A549 (cell line): ENCODE measurements around the gene SYNDIG1L. TPM values are rescaled to one million over a fixed set of nuclear protein-coding genes. Genes with fewer than 3 reads are reported as not detected.

Experiments used
- ATAC-seq, 2 experiments: fragments of 200-7000 bp in 1 of 2; fragments of >200 bp in 1 of 2; cut with Nextera tagmentation in 1 of 2; cut with Tn5 transposase in 1 of 2; 3 replicates each; pipeline versions ENCODE4 v1.8.0 to v1.9.1; 2018 to 2020; ENCODE audit warnings: mild to moderate bottlenecking in 1 of 2, moderate library complexity in 1 of 2
- CTCF ChIA-PET: fragments of 300-600 bp; sonication (Branson Sonifier 250); formaldehyde crosslinking; extraction: SDS; loops from one replicate; lab custom pipeline; 2021; ENCODE audit warnings: antibody characterized with exemption, inconsistent platforms; lab: Yijun Ruan, JAX
- POLR2A ChIA-PET: fragments of 350-600 bp; formaldehyde crosslinking; extraction: SDS; loops from one replicate; lab custom pipeline; 2021; ENCODE audit warnings: antibody characterized with exemption, inconsistent platforms; lab: Yijun Ruan, JAX
- DNase-seq, 2 experiments: peaks; one replicate each; pipeline versions ENCODE4 v3.0.0 to v3.0.0-alpha.2; 2011 to 2016; ENCODE audit warnings: low read depth in 1 of 2, low spot score in 1 of 2
- FAIRE-seq: peaks from 2 replicates; lab custom pipeline; 2011; peaks lifted over from hg19 to GRCh38; lab: Jason Lieb, UNC
- H3K27ac ChIP-seq, 2 experiments: fragments of >200 bp; sonication (Bioruptor Twin); formaldehyde crosslinking; 3 replicates each; pipeline ENCODE4 v1.5.1; 2016 to 2017
- H3K4me1 ChIP-seq: fragments of >200 bp; sonication (Bioruptor Twin); formaldehyde crosslinking; 3 replicates; pipeline ENCODE4 v1.6.1; 2016
- H3K4me2 ChIP-seq: fragments of >200 bp; sonication (Bioruptor Twin); formaldehyde crosslinking; 3 replicates; pipeline ENCODE4 v1.6.1; 2016
- H3K4me3 ChIP-seq: fragments of >200 bp; sonication (Bioruptor Twin); formaldehyde crosslinking; 3 replicates; pipeline ENCODE4 v1.5.1; 2016
- H3K9me3 ChIP-seq: fragments of >200 bp; sonication (Bioruptor Twin); formaldehyde crosslinking; 3 replicates; pipeline ENCODE4 v1.6.1; 2016
- CBX2 ChIP-seq: fragments of 200-600 bp; sonication (generic); IDR thresholded peaks from 2 replicates; pipeline ENCODE4 v1.6.1; 2016; ENCODE audit warnings: low read depth, mild to moderate bottlenecking, borderline replicate concordance
- CHD2 ChIP-seq: fragments of 150-350 bp; IDR thresholded peaks from 2 replicates; pipeline ENCODE4 v1.6.1; 2014; ENCODE audit warnings: low read length; ENCODE audit not compliant: partially characterized antibody
- CTCF ChIP-seq: fragments of >200 bp; sonication (Bioruptor Twin); formaldehyde crosslinking; IDR thresholded peaks from 3 replicates; pipeline ENCODE4 v1.5.1; 2016
- E2F6 ChIP-seq: IDR thresholded peaks from 2 replicates; pipeline ENCODE4 v1.6.1; 2012; ENCODE audit warnings: low read depth, borderline replicate concordance
- EP300 ChIP-seq, 2 experiments: fragments of >200 bp; sonication (Bioruptor Twin); formaldehyde crosslinking; IDR thresholded peaks; 2 replicates in 1 of 2; 3 replicates in 1 of 2; pipeline ENCODE4 v1.6.1; 2016 to 2017
- FOSB ChIP-seq: fragments of 250-450 bp; sonication (Bioruptor Pico); IDR thresholded peaks from 2 replicates; pipeline ENCODE4 v1.5.0; 2020; ENCODE audit warnings: mild to moderate bottlenecking, moderate library complexity
- GATA3 ChIP-seq: IDR thresholded peaks from 2 replicates; pipeline ENCODE4 v1.6.1; 2012; ENCODE audit warnings: borderline replicate concordance
- HDAC2 ChIP-seq: fragments of 200-600 bp; sonication (generic); IDR thresholded peaks from 2 replicates; pipeline ENCODE4 v1.6.1; 2016
- HOXB13 ChIP-seq: fragments of 250-450 bp; sonication (Bioruptor Pico); IDR thresholded peaks from 2 replicates; pipeline ENCODE4 v1.5.0; 2020; ENCODE audit warnings: low read depth, mild to moderate bottlenecking, moderate library complexity
- JUNB ChIP-seq: fragments of >200 bp; sonication (Bioruptor Twin); formaldehyde crosslinking; IDR thresholded peaks from 2 replicates; pipeline ENCODE4 v1.6.1; 2016
- KDM5A ChIP-seq: fragments of 200-600 bp; sonication (generic); IDR thresholded peaks from 2 replicates; pipeline ENCODE4 v1.6.1; 2016; ENCODE audit warnings: antibody characterized with exemption, mild to moderate bottlenecking
- MAFK ChIP-seq: fragments of 450-650 bp; IDR thresholded peaks from 2 replicates; pipeline ENCODE4 v1.6.1; 2014; ENCODE audit not compliant: partially characterized antibody
- POLR2A ChIP-seq: IDR thresholded peaks from 2 replicates; pipeline ENCODE4 v1.6.1; 2012; ENCODE audit warnings: mild to moderate bottlenecking, low read length
- RAD21 ChIP-seq, 2 experiments: fragments of >200 bp in 1 of 2; sonication (Bioruptor Twin) in 1 of 2; formaldehyde crosslinking in 1 of 2; IDR thresholded peaks in 1 of 2; conservative IDR thresholded peaks in 1 of 2; 2 replicates in 1 of 2; 3 replicates in 1 of 2; pipeline ENCODE4 v1.6.1; 2012 to 2018; ENCODE audit warnings: inconsistent platforms in 1 of 2
- RARB ChIP-seq: fragments of 250-450 bp; sonication (Bioruptor Pico); IDR thresholded peaks from 2 replicates; pipeline ENCODE4 v1.8.0; 2021; ENCODE audit warnings: mild to moderate bottlenecking, moderate library complexity
- RCOR1 ChIP-seq: fragments of 150-350 bp; IDR thresholded peaks from 2 replicates; pipeline ENCODE4 v1.6.1; 2014; ENCODE audit warnings: antibody characterized with exemption, low read length, low read depth
- RFX5 ChIP-seq: fragments of 450-650 bp; IDR thresholded peaks from 2 replicates; pipeline ENCODE4 v1.7.1; 2014; ENCODE audit warnings: antibody characterized with exemption, mild to moderate bottlenecking, moderate library complexity
- RNF2 ChIP-seq: fragments of 200-600 bp; sonication (generic); IDR thresholded peaks from 2 replicates; pipeline ENCODE4 v1.6.1; 2016; ENCODE audit warnings: low read depth, mild to moderate bottlenecking, antibody characterized with exemption, moderate library complexity, borderline replicate concordance
- ZNF302 ChIP-seq: fragments of 250-450 bp; sonication (Bioruptor Pico); IDR thresholded peaks from 2 replicates; pipeline ENCODE4 v1.9.0; 2021; ENCODE audit warnings: inconsistent platforms, mild to moderate bottlenecking, moderate library complexity
- WGBS: methylation state at CpG from one replicate; pipeline ENCODE4 v1.1.6; 2017; ENCODE audit errors: missing lambda C conversion rate; 5-methylcytosine and 5-hydroxymethylcytosine counted together
- polyA plus RNA-seq, 4 experiments: library from polyadenylated mRNA; depleted of rRNA in 3 of 4; stranded (reverse); fragments of >200 nt; fragmentation: RNase III in 1 of 4; extraction: RNeasy Plus Mini Kit Qiagen cat#74134 plus additional on column Dnase treatment in 1 of 4; gene quantifications; 2 replicates in 3 of 4; 3 replicates in 1 of 4; pipeline ENCODE4 v1.2.3, GENCODE V29; 2011 to 2017
- TF ChIP-seq, protein P1 (sequence below): fragments of 250-450 bp; sonication (Bioruptor Pico); IDR thresholded peaks from 2 replicates; pipeline ENCODE4 v1.5.0; 2020; ENCODE audit warnings: low read depth, mild to moderate bottlenecking, moderate library complexity

Gene SYNDIG1L
- polyA plus RNA-seq, 2 of the 4 experiments (the other 2 are of a cell fraction) = not detected

- ChIA-PET POLR2A (no interaction called here), CTCF (no interaction called here)
- H3K9me3 ChIP-seq = no peaks in the 10 kb centered on the region
Observed at GRCh38 chr14:74404435-74404834, 21.6 kb downstream of the SYNDIG1L start.

GRCh38 chr14:74403619-74404417 lies 22.2 kb downstream of the SYNDIG1L start:
- FAIRE-seq (no peak), ATAC-seq (no peak), DNase-seq (no peak)
- Histone ChIP-seq H3K4me1 (no peaks in the 10 kb centered on the region), H3K9me3 (no peaks in the 10 kb centered on the region), H3K4me2 (no peak overlapping the region), H3K27ac (no peak overlapping the region), H3K4me3 (no peak overlapping the region)
- CTCF ChIA-PET = interaction anchor here (0.9 kb wide), 1 partner anchor 40 kb away, joined by 3 read pairs; no protein-coding TSS in a partner anchor
- TF ChIP-seq RCOR1 (no peak), CBX2 (no peak), HOXB13 (CRISPR knock-in tag) (no peak), JUNB (no peak), RAD21 (conservative IDR thresholded peaks at IDR 0.05 in 1 of 2, IDR thresholded peaks at IDR 0.05 in 1 of 2) (no peak), HDAC2 (no peak), RARB (CRISPR knock-in tag) (no peak), ZNF302 (CRISPR knock-in tag) (no peak), EP300 (IDR thresholded peaks at IDR 0.05) (no peak), GATA3 (no peak), POLR2A (no peak), KDM5A (no peak), CHD2 (no peak), RFX5 (no peak)
- TF ChIP-seq, protein P1, sequence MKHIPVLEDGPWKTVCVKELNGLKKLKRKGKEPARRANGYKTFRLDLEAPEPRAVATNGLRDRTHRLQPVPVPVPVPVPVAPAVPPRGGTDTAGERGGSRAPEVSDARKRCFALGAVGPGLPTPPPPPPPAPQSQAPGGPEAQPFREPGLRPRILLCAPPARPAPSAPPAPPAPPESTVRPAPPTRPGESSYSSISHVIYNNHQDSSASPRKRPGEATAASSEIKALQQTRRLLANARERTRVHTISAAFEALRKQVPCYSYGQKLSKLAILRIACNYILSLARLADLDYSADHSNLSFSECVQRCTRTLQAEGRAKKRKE (CRISPR knock-in tag) = no peak
- WGBS = 50% methylated on average over 12 of the region's 12 CpGs
- POLR2A ChIA-PET = no interaction called here

More at GRCh38 chr14:74404435-74404834, 21.6 kb downstream of the SYNDIG1L start:
- DNase-seq (no peak), FAIRE-seq (no peak), ATAC-seq (no peak)
- Histone ChIP-seq H3K4me3 (no peak overlapping the region), H3K4me1 (no peaks in the 10 kb centered on the region), H3K4me2 (no peak overlapping the region), H3K27ac (no peak overlapping the region)
- TF ChIP-seq HDAC2 (no peak), RNF2 (no peak), CTCF (no peak), E2F6 (no peak), CHD2 (no peak), FOSB (no peak), GATA3 (no peak), MAFK (no peak)
- TF ChIP-seq, all 56 proteins: peak for 0
- WGBS = 46% methylated on average over 7 of the region's 7 CpGs
